Activated CD8-positive, alpha-beta memory T cell treated with anti-CD3 and anti-CD28 coated beads for 24 hours (primary cell): Measurements from ENCODE around the gene ERICH6.

Experiments used
- DNase-seq: peaks from one replicate; pipeline ENCODE4 v3.0.0-alpha.2; 2020

Gene ERICH6

GRCh38 chr3:150612494-150612893, 91.2 kb downstream of the ERICH6 start:
- DNase-seq: no peak

GRCh38 chr3:150611666-150612065, 92.1 kb downstream of the ERICH6 start:
- no peak for DNase-seq

- no peak for DNase-seq
These were observed 92.9 kb downstream of the ERICH6 start for GRCh38 chr3:150610785-150611184.

GRCh38 chr3:150609988-150610387, 93.7 kb downstream of the ERICH6 start:
- no peak for DNase-seq
